SKM-1 treated with dmso at 0.1 percent for 144 hours (cell line): ENCODE results near the gene IL17RA.

ENCODE experiments used
- DNase-seq: peaks from one replicate; lab custom pipeline; 2025; ENCODE audit not compliant: unreplicated experiment; lab: John Stamatoyannopoulos, UW

The IL17RA gene

GRCh38 chr22:17155941-17156340 lies 71.1 kb downstream of the IL17RA start:
- DNase-seq = no peak

- no peak for DNase-seq
These were observed 72.9 kb downstream of the IL17RA start for GRCh38 chr22:17157714-17158113.

GRCh38 chr22:17158176-17158567 lies 73.4 kb downstream of the IL17RA start:
- DNase-seq = no peak

GRCh38 chr22:17158568-17159503 lies 74.0 kb downstream of the IL17RA start, which contains the start of gene HDHD5:
Gene HDHD5 (minus strand): TSS chr22:17159277. CDS start chr22:17159251, 26 bp downstream.
- peak; percentile 70 for DNase-seq

- DNase-seq = no peak
These were observed 74.7 kb downstream of the IL17RA start for GRCh38 chr22:17159504-17159951.

- DNase-seq = no peak
These were observed 77.2 kb downstream of the IL17RA start for GRCh38 chr22:17161991-17162390.

- DNase-seq = no peak
These were observed 77.9 kb downstream of the IL17RA start for GRCh38 chr22:17162731-17163130.

- peak; percentile 9 for DNase-seq
These were observed 79.7 kb downstream of the IL17RA start for GRCh38 chr22:17164392-17165024.
